Omental fat pad (tissue), 4 donors: ENCODE results near the gene AHRR. TPM values are rescaled to one million over a fixed set of nuclear protein-coding genes. Genes with fewer than 3 reads are reported as not detected.

Source experiments
- ATAC-seq: fragments of 150-250 bp; one replicate; pipeline ENCODE4 v1.9.1; 2016; ENCODE audit warnings: mild to moderate bottlenecking, moderate library complexity; ENCODE audit not compliant: low FRiP score
- DNase-seq: peaks from one replicate; pipeline ENCODE4 v3.0.0-alpha.2; 2019; ENCODE audit warnings: low spot score
- total RNA-seq, 4 donors: library from RNA; depleted of rRNA; stranded (reverse); fragments of >200 nt; gene quantifications; one replicate each; pipeline ENCODE4 v1.1.0, GENCODE V29; 2016
- TF ChIP-seq, protein P1 (sequence below), 3 donors: fragments of 450-650 bp; IDR thresholded peaks; one replicate each; pipeline ENCODE4 v1.5.1; 2016 to 2017; ENCODE audit warnings: antibody characterized with exemption in 3 of 3, mild to moderate bottlenecking in 3 of 3, moderate library complexity in 2 of 3

Gene AHRR
- total RNA-seq, 4 donors from 2014 or later: 0.25 to 2.2 (median 1.6) TPM

GRCh38 chr5:463952-464351 lies 142.4 kb downstream of the AHRR start:
- TF ChIP-seq, protein P1, sequence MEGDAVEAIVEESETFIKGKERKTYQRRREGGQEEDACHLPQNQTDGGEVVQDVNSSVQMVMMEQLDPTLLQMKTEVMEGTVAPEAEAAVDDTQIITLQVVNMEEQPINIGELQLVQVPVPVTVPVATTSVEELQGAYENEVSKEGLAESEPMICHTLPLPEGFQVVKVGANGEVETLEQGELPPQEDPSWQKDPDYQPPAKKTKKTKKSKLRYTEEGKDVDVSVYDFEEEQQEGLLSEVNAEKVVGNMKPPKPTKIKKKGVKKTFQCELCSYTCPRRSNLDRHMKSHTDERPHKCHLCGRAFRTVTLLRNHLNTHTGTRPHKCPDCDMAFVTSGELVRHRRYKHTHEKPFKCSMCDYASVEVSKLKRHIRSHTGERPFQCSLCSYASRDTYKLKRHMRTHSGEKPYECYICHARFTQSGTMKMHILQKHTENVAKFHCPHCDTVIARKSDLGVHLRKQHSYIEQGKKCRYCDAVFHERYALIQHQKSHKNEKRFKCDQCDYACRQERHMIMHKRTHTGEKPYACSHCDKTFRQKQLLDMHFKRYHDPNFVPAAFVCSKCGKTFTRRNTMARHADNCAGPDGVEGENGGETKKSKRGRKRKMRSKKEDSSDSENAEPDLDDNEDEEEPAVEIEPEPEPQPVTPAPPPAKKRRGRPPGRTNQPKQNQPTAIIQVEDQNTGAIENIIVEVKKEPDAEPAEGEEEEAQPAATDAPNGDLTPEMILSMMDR (IDR thresholded peaks at IDR 0.05): no peak
- no peak for DNase-seq

DNA sequence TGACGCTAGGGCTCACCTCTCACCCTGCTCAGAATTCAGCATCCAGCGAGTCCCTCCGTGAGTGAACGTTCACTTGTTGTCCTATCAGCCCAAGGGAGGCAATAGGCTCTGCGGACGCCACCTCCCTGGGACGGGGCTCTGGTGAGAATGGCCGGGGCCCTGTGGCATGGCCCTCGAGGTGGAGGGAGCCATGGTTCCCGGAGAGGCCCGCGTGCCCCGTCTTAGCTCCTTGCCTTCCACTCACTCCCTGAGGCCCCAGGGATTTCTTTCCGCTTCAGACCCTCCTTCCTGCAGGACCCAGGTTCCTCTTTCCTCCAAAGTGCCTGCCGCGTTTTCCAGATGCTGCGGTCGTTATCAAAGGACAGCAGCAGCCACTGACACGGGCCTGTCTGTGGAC lies 142.9 kb downstream of the AHRR start:
- TF ChIP-seq, protein P1 (IDR thresholded peaks at IDR 0.05): no peak
- DNase-seq: no peak
- no peak for ATAC-seq

More at GRCh38 chr5:463952-464351, 142.4 kb downstream of the AHRR start:
- no peak for ATAC-seq

GRCh38 chr5:464843-465590 lies 143.5 kb downstream of the AHRR start:
- DNase-seq: no peak
- no peak for ATAC-seq
- TF ChIP-seq, protein P1 (IDR thresholded peaks at IDR 0.05): no peak

- TF ChIP-seq, protein P1 (IDR thresholded peaks at IDR 0.05): no peak
- DNase-seq (no peak), ATAC-seq (no peak)
Observed at GRCh38 chr5:465591-466403, 144.3 kb downstream of the AHRR start.

- no peak for DNase-seq
- no peak for ATAC-seq
- TF ChIP-seq, protein P1 (IDR thresholded peaks at IDR 0.05): no peak
Observed at GRCh38 chr5:466661-467310, 145.3 kb downstream of the AHRR start.

DNA sequence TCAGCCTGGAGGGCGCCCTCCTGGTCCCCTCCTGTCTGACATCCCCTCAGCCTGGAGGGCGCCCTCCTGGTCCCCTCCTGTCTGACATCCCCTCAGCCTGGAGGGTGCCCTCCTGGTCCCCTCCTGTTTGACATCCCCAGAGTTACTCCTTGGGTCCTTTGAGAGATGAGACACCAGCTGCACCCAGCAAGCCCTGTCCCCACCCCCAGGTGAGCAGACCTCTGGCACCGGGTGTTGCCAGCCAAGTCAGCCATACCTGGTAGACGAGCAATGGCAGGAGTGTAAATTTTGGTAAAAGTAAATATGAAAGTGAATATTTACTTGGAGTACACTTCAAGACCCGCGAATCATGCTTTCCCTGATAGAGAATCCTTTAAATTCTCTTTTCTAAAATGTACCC lies 146.9 kb downstream of the AHRR start:
- no peak for ATAC-seq

More for the DNA sequence above, 146.9 kb downstream of the AHRR start:
- DNase-seq: no peak
- TF ChIP-seq, protein P1 (IDR thresholded peaks at IDR 0.05): no peak
